ENCODE measurements around the gene CACNA1A. TPM values are rescaled to one million over a fixed set of nuclear protein-coding genes. Genes with fewer than 3 reads are reported as not detected.
"Not testable (repeated sequence)": the region's sequence is repeated elsewhere in the genome, so short reads cannot be mapped to it uniquely, and the experiment has no call there.

CACNA1A gene
- total RNA-seq, 1 experiment from 2014 or later, result 0.56 TPM

- Histone ChIP-seq H3K9me3 (peaks cover 5% of the 10 kb centered on the region; the same call in 1 of the 2 replicates), H3K27me3 (peaks cover 27% of the 10 kb centered on the region), H3K4me3 (no peak overlapping the region), H3K36me3 (no peaks in the 10 kb centered on the region)
- no peak for DNase-seq
Measured at GRCh38 chr19:13225085-13225484, 281.2 kb downstream of the CACNA1A start.

- peaks cover 5% of the 10 kb centered on the region; the same call in 1 of the 2 replicates for H3K9me3 ChIP-seq
- H3K27me3 ChIP-seq, result peaks cover 13% of the 10 kb centered on the region; the same call in 1 of the 2 replicates
- DNase-seq, result no peak
- peaks cover 3% of the 10 kb centered on the region; the same call in 1 of the 2 replicates for H3K36me3 ChIP-seq
- no peak overlapping the region for H3K4me3 ChIP-seq
Measured at GRCh38 chr19:13220847-13221246, 285.4 kb downstream of the CACNA1A start.

GRCh38 chr19:13215572-13216380, 290.5 kb downstream of the CACNA1A start:
- peaks cover 3% of the 10 kb centered on the region; the same call in 1 of the 2 replicates for H3K36me3 ChIP-seq
- H3K27me3 ChIP-seq, result no peaks in the 10 kb centered on the region
- DNase-seq, result peak; percentile 64
- H3K4me3 ChIP-seq, result no peak overlapping the region
- H3K9me3 ChIP-seq, result peaks cover 5% of the 10 kb centered on the region; the same call in 1 of the 2 replicates

GRCh38 chr19:13214036-13214730, 292.1 kb downstream of the CACNA1A start:
- Histone ChIP-seq H3K27me3 (no peaks in the 10 kb centered on the region), H3K9me3 (no peaks in the 10 kb centered on the region), H3K4me3 (no peak overlapping the region), H3K36me3 (peaks cover 3% of the 10 kb centered on the region; the same call in 1 of the 2 replicates)
- DNase-seq, result no peak

GRCh38 chr19:13212759-13213330, 293.4 kb downstream of the CACNA1A start:
- no peaks in the 10 kb centered on the region for H3K9me3 ChIP-seq
- no peaks in the 10 kb centered on the region for H3K27me3 ChIP-seq
- DNase-seq, result peak; percentile 79
- H3K4me3 ChIP-seq, result no peak overlapping the region
- H3K36me3 ChIP-seq, result peaks cover 3% of the 10 kb centered on the region; the same call in 1 of the 2 replicates

GRCh38 chr19:13211426-13212308, 294.6 kb downstream of the CACNA1A start:
- no peaks in the 10 kb centered on the region for H3K36me3 ChIP-seq
- no peaks in the 10 kb centered on the region for H3K9me3 ChIP-seq
- DNase-seq, result no peak
- H3K27me3 ChIP-seq, result no peaks in the 10 kb centered on the region
- H3K4me3 ChIP-seq, result no peak overlapping the region

GRCh38 chr19:13210941-13211340, 295.3 kb downstream of the CACNA1A start:
- no peak for DNase-seq
- no peaks in the 10 kb centered on the region for H3K36me3 ChIP-seq
- H3K27me3 ChIP-seq, result no peaks in the 10 kb centered on the region
- H3K9me3 ChIP-seq, result no peaks in the 10 kb centered on the region
- H3K4me3 ChIP-seq, result no peak overlapping the region

- Histone ChIP-seq H3K4me3 (no peak overlapping the region), H3K27me3 (no peaks in the 10 kb centered on the region), H3K36me3 (no peaks in the 10 kb centered on the region), H3K9me3 (no peaks in the 10 kb centered on the region)
- DNase-seq, result no peak
Measured at GRCh38 chr19:13210339-13210775, 295.9 kb downstream of the CACNA1A start.

- H3K36me3 ChIP-seq, result no peaks in the 10 kb centered on the region
- DNase-seq, result no peak
- H3K9me3 ChIP-seq, result no peaks in the 10 kb centered on the region
- no peak overlapping the region for H3K4me3 ChIP-seq
- no peaks in the 10 kb centered on the region for H3K27me3 ChIP-seq
Measured at GRCh38 chr19:13209484-13210338, 296.6 kb downstream of the CACNA1A start.

- Histone ChIP-seq H3K27me3 (no peaks in the 10 kb centered on the region), H3K9me3 (no peaks in the 10 kb centered on the region), H3K36me3 (no peaks in the 10 kb centered on the region), H3K4me3 (no peak overlapping the region; the same call in 1 of the 2 replicates)
- no peak for DNase-seq
Measured at GRCh38 chr19:13208672-13209483, 297.4 kb downstream of the CACNA1A start.

GRCh38 chr19:13207846-13208671, 298.2 kb downstream of the CACNA1A start:
- DNase-seq, result peak; percentile 87
- no peaks in the 10 kb centered on the region for H3K9me3 ChIP-seq
- no peaks in the 10 kb centered on the region for H3K36me3 ChIP-seq
- peak overlapping the region; percentile 52 for H3K4me3 ChIP-seq
- H3K27me3 ChIP-seq, result no peaks in the 10 kb centered on the region

- peak; percentile 84 for DNase-seq
- no peaks in the 10 kb centered on the region for H3K9me3 ChIP-seq
- no peaks in the 10 kb centered on the region for H3K36me3 ChIP-seq
- peak overlapping the region; percentile 52 for H3K4me3 ChIP-seq
- H3K27me3 ChIP-seq, result no peaks in the 10 kb centered on the region
Measured at GRCh38 chr19:13207237-13207845, 298.9 kb downstream of the CACNA1A start.

GRCh38 chr19:13206587-13206986, 299.7 kb downstream of the CACNA1A start:
- Histone ChIP-seq H3K36me3 (no peaks in the 10 kb centered on the region), H3K9me3 (no peaks in the 10 kb centered on the region), H3K4me3 (peak overlapping the region; percentile 52), H3K27me3 (no peaks in the 10 kb centered on the region)
- no peak for DNase-seq

GRCh38 chr19:13202112-13202511, 304.2 kb downstream of the CACNA1A start:
- DNase-seq, H3K36me3 ChIP-seq, H3K4me3 ChIP-seq, H3K27me3 ChIP-seq, H3K9me3 ChIP-seq: not testable (repeated sequence)

Data from MG63 (cell line).